Nephron (organoid): ENCODE results near the gene REEP1.
A peak's percentile ranks its signal among the peaks of the same experiment; 100 is the strongest.

Experiments
- H3K27ac Mint-ChIP-seq, 3 experiments: 2 replicates each; pipeline ENCODE4 v1.8.0; 2020; ENCODE audit warnings: mixed read lengths in 3 of 3, mild to moderate bottlenecking in 2 of 3, moderate library complexity in 1 of 3
- H3K27me3 Mint-ChIP-seq: 2 replicates; pipeline ENCODE4 v1.8.0; 2021; ENCODE audit warnings: low read depth, mild to moderate bottlenecking, moderate library complexity, mixed read lengths
- H3K36me3 Mint-ChIP-seq: 2 replicates; pipeline ENCODE4 v1.8.0; 2020; ENCODE audit warnings: low read depth, mixed read lengths
- H3K4me1 Mint-ChIP-seq: 2 replicates; pipeline ENCODE4 v1.8.0; 2020; ENCODE audit warnings: mixed read lengths
- H3K4me3 Mint-ChIP-seq, 3 experiments: 2 replicates each; pipeline ENCODE4 v1.8.0; 2020; ENCODE audit warnings: mild to moderate bottlenecking in 3 of 3, mixed read lengths in 3 of 3, moderate library complexity in 2 of 3
- H3K9me3 Mint-ChIP-seq: 2 replicates; pipeline ENCODE4 v1.8.0; 2020; ENCODE audit warnings: mixed read lengths
- TF ChIP-seq, protein P1 (sequence below), 3 experiments: fragments of 200-600 bp; sonication (generic); IDR thresholded peaks; one replicate each; pipeline ENCODE4 v1.5.0; 2021; ENCODE audit warnings: antibody characterized with exemption in 3 of 3; ENCODE audit not compliant: unreplicated experiment in 3 of 3

The REEP1 gene

DNA sequence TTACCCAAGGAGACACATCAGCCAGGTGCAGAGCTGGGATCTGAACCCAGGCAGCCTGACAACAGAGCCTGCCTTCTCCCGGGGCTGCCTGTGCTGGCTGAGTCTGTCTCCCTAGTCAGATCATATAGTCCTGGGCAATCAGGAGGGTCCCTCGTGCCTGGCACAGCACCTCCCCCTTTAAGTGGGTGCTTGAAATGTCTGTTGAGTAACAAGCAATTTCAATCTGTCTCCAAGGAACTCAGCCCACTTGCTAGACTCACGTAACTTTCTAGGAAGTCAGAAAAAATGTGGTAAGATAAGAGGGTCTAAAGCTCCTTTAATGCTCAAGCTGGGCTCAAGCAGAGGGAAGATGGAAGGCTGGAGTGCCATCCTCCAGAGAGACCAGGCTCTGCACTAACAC, 51.9 kb downstream of the REEP1 start:
- TF ChIP-seq, protein P1, sequence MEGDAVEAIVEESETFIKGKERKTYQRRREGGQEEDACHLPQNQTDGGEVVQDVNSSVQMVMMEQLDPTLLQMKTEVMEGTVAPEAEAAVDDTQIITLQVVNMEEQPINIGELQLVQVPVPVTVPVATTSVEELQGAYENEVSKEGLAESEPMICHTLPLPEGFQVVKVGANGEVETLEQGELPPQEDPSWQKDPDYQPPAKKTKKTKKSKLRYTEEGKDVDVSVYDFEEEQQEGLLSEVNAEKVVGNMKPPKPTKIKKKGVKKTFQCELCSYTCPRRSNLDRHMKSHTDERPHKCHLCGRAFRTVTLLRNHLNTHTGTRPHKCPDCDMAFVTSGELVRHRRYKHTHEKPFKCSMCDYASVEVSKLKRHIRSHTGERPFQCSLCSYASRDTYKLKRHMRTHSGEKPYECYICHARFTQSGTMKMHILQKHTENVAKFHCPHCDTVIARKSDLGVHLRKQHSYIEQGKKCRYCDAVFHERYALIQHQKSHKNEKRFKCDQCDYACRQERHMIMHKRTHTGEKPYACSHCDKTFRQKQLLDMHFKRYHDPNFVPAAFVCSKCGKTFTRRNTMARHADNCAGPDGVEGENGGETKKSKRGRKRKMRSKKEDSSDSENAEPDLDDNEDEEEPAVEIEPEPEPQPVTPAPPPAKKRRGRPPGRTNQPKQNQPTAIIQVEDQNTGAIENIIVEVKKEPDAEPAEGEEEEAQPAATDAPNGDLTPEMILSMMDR (IDR thresholded peaks at IDR 0.05; ENCODE audit: unreplicated experiment in 3 of 3): no peak
- H3K36me3 Mint-ChIP-seq: no peaks in the 10 kb centered on the region
- H3K27me3 Mint-ChIP-seq: peaks cover 9% of the 10 kb centered on the region
- no peaks in the 10 kb centered on the region for H3K9me3 Mint-ChIP-seq
- H3K27ac Mint-ChIP-seq: peak overlapping the region in 1 of 3 experiments; percentile 63
- H3K4me3 Mint-ChIP-seq: no peak overlapping the region
- peaks cover 49% of the 10 kb centered on the region for H3K4me1 Mint-ChIP-seq

DNA sequence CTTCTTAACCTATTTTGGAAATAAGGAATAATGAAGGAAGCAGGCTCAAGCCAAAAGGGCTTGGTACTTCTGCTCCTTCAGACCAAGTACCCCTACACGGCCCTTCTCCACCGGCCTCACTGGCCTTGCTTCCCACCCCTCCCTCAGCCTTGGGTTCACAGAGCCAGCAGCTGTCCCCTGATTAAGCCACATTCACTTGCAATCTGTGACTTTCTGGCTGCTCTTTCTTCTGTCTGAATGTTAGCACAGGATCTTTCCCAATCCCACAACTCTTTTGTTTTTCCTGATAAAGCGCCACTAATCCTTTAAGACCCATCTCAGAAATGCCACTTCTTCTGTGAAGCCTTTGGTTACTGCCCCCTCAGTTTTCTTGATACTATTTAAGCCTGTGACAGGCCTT, 52.4 kb downstream of the REEP1 start:
- Mint-ChIP-seq H3K27ac (peak overlapping the region in 2 of 3 experiments; percentile 47 to 63), H3K4me3 (peak overlapping the region in 1 of 3 experiments; percentile 18), H3K36me3 (no peaks in the 10 kb centered on the region), H3K27me3 (peaks cover 9% of the 10 kb centered on the region), H3K4me1 (peaks cover 55% of the 10 kb centered on the region), H3K9me3 (no peaks in the 10 kb centered on the region)
- TF ChIP-seq, protein P1 (IDR thresholded peaks at IDR 0.05; ENCODE audit: unreplicated experiment in 3 of 3): no peak

DNA sequence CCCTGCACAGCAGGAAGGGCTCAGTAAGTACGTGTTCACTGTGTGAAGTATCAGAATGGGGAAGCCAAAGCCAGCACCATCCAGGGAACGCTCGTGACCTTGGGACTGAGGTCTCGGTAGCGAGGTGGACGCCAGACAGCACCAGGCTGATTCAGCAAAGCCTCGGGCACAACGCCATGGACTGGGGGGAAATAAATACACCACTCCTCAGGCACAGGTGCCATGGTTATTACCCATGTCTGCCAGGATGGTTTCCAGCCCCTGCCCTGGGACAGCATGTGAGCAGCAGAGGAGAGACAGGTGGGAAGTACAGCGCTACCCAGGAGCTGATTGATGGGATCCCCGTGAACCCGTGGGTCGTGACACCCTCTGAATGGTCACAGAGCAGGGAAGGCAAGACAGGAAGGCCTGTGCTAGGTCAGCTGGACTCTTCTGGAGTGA, 53.0 kb downstream of the REEP1 start:
- H3K4me3 Mint-ChIP-seq: no peak overlapping the region
- H3K4me1 Mint-ChIP-seq: peaks cover 59% of the 10 kb centered on the region

DNA sequence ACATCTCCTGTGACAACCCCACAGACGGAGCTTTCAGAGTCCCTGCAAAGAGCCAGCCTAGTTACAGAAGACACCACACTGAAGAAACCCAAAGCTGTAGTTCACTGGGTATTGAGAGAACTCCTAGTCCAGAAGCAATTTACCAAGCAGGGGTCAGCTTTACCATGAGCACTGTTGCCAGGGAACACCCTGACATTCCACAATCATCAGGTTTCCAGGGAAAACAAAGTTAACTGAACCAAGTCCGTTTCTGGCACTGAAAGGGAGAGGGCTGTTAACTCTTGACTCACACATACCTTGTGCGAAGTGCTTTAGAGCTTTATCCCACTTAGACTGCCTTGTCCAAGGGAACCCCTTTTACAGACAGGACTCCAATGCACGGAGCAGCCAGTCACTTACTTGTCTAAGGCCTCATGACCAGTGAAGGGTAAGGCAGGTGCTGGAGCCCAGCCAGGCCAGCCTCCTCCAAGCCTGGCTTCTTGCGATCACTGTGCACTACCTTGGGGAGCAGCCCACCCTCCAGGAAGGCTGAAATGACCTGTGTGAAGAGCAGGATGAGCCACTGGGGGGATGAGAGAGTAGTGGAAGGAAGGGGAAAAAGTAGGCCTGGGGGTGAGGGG, 53.9 kb downstream of the REEP1 start:
- TF ChIP-seq, protein P1 (IDR thresholded peaks at IDR 0.05; ENCODE audit: unreplicated experiment in 3 of 3): no peak
- Mint-ChIP-seq H3K4me3 (no peak overlapping the region), H3K27me3 (peaks cover 9% of the 10 kb centered on the region), H3K4me1 (peaks cover 66% of the 10 kb centered on the region), H3K27ac (peak overlapping the region; percentile 11 to 71 (median 69)), H3K9me3 (no peaks in the 10 kb centered on the region), H3K36me3 (no peaks in the 10 kb centered on the region)

More for the DNA sequence above, 53.0 kb downstream of the REEP1 start:
- peaks cover 9% of the 10 kb centered on the region for H3K27me3 Mint-ChIP-seq
- no peaks in the 10 kb centered on the region for H3K9me3 Mint-ChIP-seq
- TF ChIP-seq, protein P1 (IDR thresholded peaks at IDR 0.05; ENCODE audit: unreplicated experiment in 3 of 3): no peak
- peak overlapping the region in 2 of 3 experiments; percentile 62 to 69 for H3K27ac Mint-ChIP-seq
- no peaks in the 10 kb centered on the region for H3K36me3 Mint-ChIP-seq

DNA sequence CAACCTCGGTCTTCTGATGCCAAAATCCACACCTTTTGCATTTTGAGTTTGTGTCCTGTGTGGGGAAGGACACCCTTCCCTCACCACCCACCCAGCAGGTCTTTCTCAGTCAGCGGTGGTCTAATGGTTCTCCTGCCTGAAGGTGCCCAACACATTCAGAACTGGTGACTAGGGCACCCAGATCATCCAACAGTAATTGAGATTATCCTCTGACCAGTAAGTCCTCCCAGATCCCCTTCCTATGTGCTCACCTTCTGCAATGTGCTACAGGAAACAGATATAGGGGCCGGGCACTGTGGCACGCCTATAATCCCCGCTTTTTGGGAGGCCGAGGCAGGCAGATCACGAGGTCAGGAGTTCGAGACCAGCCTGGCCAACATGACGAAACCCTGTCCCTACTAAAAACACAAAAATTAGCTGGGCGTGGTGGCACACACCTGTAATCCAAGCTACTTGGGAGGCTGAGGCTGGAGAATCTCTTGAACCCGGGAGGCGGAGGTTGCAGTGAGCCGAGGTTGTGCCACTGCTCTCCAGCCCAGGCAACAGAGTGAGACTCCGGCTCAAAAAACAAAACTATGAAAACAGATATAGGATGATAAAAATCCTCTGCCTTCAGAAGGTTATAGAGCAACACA, 56.2 kb downstream of the REEP1 start:
- Mint-ChIP-seq H3K27me3 (peaks cover 13% of the 10 kb centered on the region), H3K36me3 (no peaks in the 10 kb centered on the region), H3K4me3 (no peak overlapping the region), H3K4me1 (peaks cover 65% of the 10 kb centered on the region), H3K9me3 (no peaks in the 10 kb centered on the region), H3K27ac (peak overlapping the region in 1 of 3 experiments; percentile 24)
- TF ChIP-seq, protein P1 (IDR thresholded peaks at IDR 0.05; ENCODE audit: unreplicated experiment in 3 of 3): no peak
